Stomach (tissue), 4 donors: ENCODE results near the gene CHD9.

Experiments
- CTCF ChIP-seq, 7 experiments: fragments of 450-650 bp in 4 of 7; fragments of 200-600 bp in 3 of 7; sonication (generic) in 3 of 7; IDR thresholded peaks; one replicate each; pipeline ENCODE4 v1.5.1; 2016 to 2019; ENCODE audit warnings: antibody characterized with exemption in 7 of 7, control low read depth in 2 of 7, mild to moderate bottlenecking in 1 of 7
- EP300 ChIP-seq: sonication (generic); formaldehyde crosslinking; IDR thresholded peaks from one replicate; pipeline ENCODE4 v1.6.1; 2017; ENCODE audit warnings: antibody characterized with exemption
- POLR2A ChIP-seq, 4 donors: fragments of 450-650 bp; IDR thresholded peaks; one replicate each; pipeline ENCODE4 v1.6.1; 2016; ENCODE audit warnings: antibody characterized with exemption in 4 of 4, control low read depth in 2 of 4, mild to moderate bottlenecking in 1 of 4, moderate library complexity in 1 of 4
- POLR2AphosphoS5 ChIP-seq, 3 donors: sonication (generic); formaldehyde crosslinking; IDR thresholded peaks; one replicate each; pipeline ENCODE4 v1.6.1; 2016; ENCODE audit warnings: antibody characterized with exemption in 3 of 3

GRCh38 chr16:53291757-53292392 is 237.1 kb downstream of the CHD9 start:
- TF ChIP-seq CTCF (IDR thresholded peaks at IDR 0.05): no peak
- TF ChIP-seq POLR2A (IDR thresholded peaks at IDR 0.05): no peak
- TF ChIP-seq POLR2AphosphoS5 (IDR thresholded peaks at IDR 0.05): no peak
- no peak for TF ChIP-seq EP300
